K562 (cell line): Measurements from ENCODE around the gene EDN2. TPM values are rescaled to one million over a fixed set of nuclear protein-coding genes. Genes with fewer than 3 reads are reported as not detected.

ENCODE experiments used
- ATAC-seq: fragments of 200-7000 bp; cut with Tn5 transposase; 3 replicates; pipeline ENCODE4 v1.9.1; 2020; ENCODE audit warnings: moderate library complexity
- BruUV-seq: library from RNA; stranded (reverse); fragments of 400-500 nt; replicated peaks from 2 replicates; lab custom pipeline; 2021; lab: Mats Ljungman, UMichigan
- CTCF ChIA-PET: fragments of 300-600 bp; formaldehyde crosslinking; extraction: SDS; loops from one replicate; lab custom pipeline; 2021; ENCODE audit warnings: low intra/inter-chr PET ratio; lab: Yijun Ruan, JAX
- POLR2A ChIA-PET: fragments of 300-600, 350-650 bp; sonication (Branson Sonifier 250); formaldehyde crosslinking; extraction: SDS; loops from one replicate; lab custom pipeline; 2021; ENCODE audit warnings: antibody characterized with exemption, inconsistent platforms; lab: Yijun Ruan, JAX
- DNase-seq, 4 experiments: peaks; one replicate each; pipeline versions ENCODE4 v3.0.0 to v3.0.0-alpha.2; 2011 to 2018; ENCODE audit warnings: low spot score in 3 of 4, mixed read lengths in 3 of 4; ENCODE audit errors: extremely low read depth in 1 of 4
- FAIRE-seq: peaks from 2 replicates; lab custom pipeline; 2011; peaks lifted over from hg19 to GRCh38; lab: Jason Lieb, UNC
- H2AFZ ChIP-seq: 2 replicates; pipeline ENCODE4 v1.6.0; 2011; ENCODE audit warnings: low read depth, low read length, control low read depth, inconsistent platforms
- H3K27ac ChIP-seq: fragments of 200-600 bp; 3 replicates; pipeline ENCODE4 v1.8.0; 2011; ENCODE audit warnings: low read depth, mild to moderate bottlenecking, control low read depth, inconsistent platforms, low read length, moderate library complexity, mixed read lengths; ENCODE audit errors: extremely low read depth
- H3K27me3 ChIP-seq, 2 experiments: fragments of 300-600 bp in 1 of 2; 2 replicates in 1 of 2; 3 replicates in 1 of 2; pipeline versions ENCODE4 v1.6.0 to v1.8.0; 2011; ENCODE audit warnings: inconsistent platforms in 2 of 2, low read length in 2 of 2, mild to moderate bottlenecking in 1 of 2, mixed read lengths in 1 of 2, moderate library complexity in 1 of 2; ENCODE audit not compliant: control insufficient read depth in 2 of 2, insufficient read depth in 2 of 2
- H3K36me3 ChIP-seq: fragments of 300-600 bp; 3 replicates; pipeline ENCODE4 v1.8.0; 2011; ENCODE audit warnings: mild to moderate bottlenecking, low read length, inconsistent platforms; ENCODE audit not compliant: control insufficient read depth, insufficient read depth
- H3K4me1 ChIP-seq, 2 experiments: fragments of 200-600 bp in 1 of 2; replicated peaks in 1 of 2; 2 replicates in 1 of 2; 3 replicates in 1 of 2; pipeline versions ENCODE4 v1.5.1 to v1.8.0; 2011; ENCODE audit warnings: inconsistent platforms in 2 of 2, low read length in 2 of 2, mild to moderate bottlenecking in 1 of 2, mixed read lengths in 1 of 2, moderate library complexity in 1 of 2; ENCODE audit not compliant: control insufficient read depth in 2 of 2, insufficient read depth in 2 of 2
- H3K4me2 ChIP-seq: 2 replicates; pipeline ENCODE4 v1.6.1; 2011; ENCODE audit warnings: low read length, control low read depth, inconsistent platforms, mixed read lengths; ENCODE audit not compliant: insufficient read depth
- H3K4me3 ChIP-seq: fragments of 200-600 bp; sonication (generic), shearing (Covaris generic); 2 replicates; pipeline ENCODE4 v1.5.1; 2016; ENCODE audit warnings: control low read depth, inconsistent platforms
- H3K79me2 ChIP-seq: fragments of 200-600 bp; 3 replicates; pipeline ENCODE4 v1.8.0; 2011; ENCODE audit warnings: low read length, inconsistent platforms; ENCODE audit not compliant: control insufficient read depth, insufficient read depth
- H3K9ac ChIP-seq, 2 experiments: 2 replicates each; pipeline versions ENCODE4 v1.6.0 to v1.6.1; 2011; ENCODE audit warnings: low read depth in 2 of 2, low read length in 2 of 2, control low read depth in 1 of 2, inconsistent platforms in 1 of 2, mild to moderate bottlenecking in 1 of 2, mixed read lengths in 1 of 2; ENCODE audit not compliant: insufficient read depth in 1 of 2
- H3K9me1 ChIP-seq: one replicate; pipeline ENCODE4 v1.6.0; 2011; ENCODE audit warnings: inconsistent platforms, mild to moderate bottlenecking, low read length, moderate library complexity; ENCODE audit not compliant: control insufficient read depth, insufficient read depth
- H3K9me3 ChIP-seq: replicated peaks from 2 replicates; pipeline ENCODE4 v1.5.1; 2011; ENCODE audit warnings: low read depth, low read length, inconsistent platforms; ENCODE audit not compliant: control insufficient read depth, insufficient read depth
- H4K20me1 ChIP-seq: replicated peaks from 2 replicates; pipeline ENCODE4 v1.6.1; 2011; ENCODE audit warnings: low read length, inconsistent platforms, mixed read lengths; ENCODE audit not compliant: control insufficient read depth, insufficient read depth
- BRCA1 ChIP-seq, 2 experiments: fragments of 450-650 bp in 1 of 2; sonication (generic) in 1 of 2; formaldehyde crosslinking in 1 of 2; IDR thresholded peaks; 2 replicates each; pipeline versions ENCODE4 v1.5.0 to v1.6.1; 2017 to 2020; ENCODE audit warnings: mild to moderate bottlenecking in 1 of 2, missing genetic modification reagents in 1 of 2
- DDX20 ChIP-seq: fragments of 450-650 bp; IDR thresholded peaks from 2 replicates; pipeline ENCODE4 v1.6.1; 2016; ENCODE audit warnings: missing genetic modification characterization, low read depth, mild to moderate bottlenecking, missing compliant biosample characterization, moderate library complexity
- E2F4 ChIP-seq: sonication (generic); formaldehyde crosslinking; IDR thresholded peaks from 2 replicates; pipeline ENCODE4 v1.8.0; 2022; ENCODE audit warnings: mild to moderate bottlenecking, low read depth, missing genetic modification reagents
- ELF2 ChIP-seq: fragments of 250-450 bp; sonication (Bioruptor Pico); IDR thresholded peaks from 2 replicates; pipeline ENCODE4 v1.5.0; 2021; ENCODE audit warnings: mild to moderate bottlenecking
- ETV1 ChIP-seq: fragments of 450-650 bp; conservative IDR thresholded peaks from 2 replicates; pipeline ENCODE4 v1.6.1; 2016; ENCODE audit warnings: missing genetic modification characterization, control low read depth, low read depth, missing compliant biosample characterization
- FOXM1 ChIP-seq, 2 experiments: fragments of 450-650 bp in 1 of 2; sonication (generic) in 1 of 2; formaldehyde crosslinking in 1 of 2; IDR thresholded peaks; 2 replicates each; pipeline versions ENCODE4 v1.6.1 to v1.9.0; 2017 to 2022; ENCODE audit warnings: low read depth in 2 of 2, mild to moderate bottlenecking in 2 of 2, missing genetic modification reagents in 1 of 2, moderate library complexity in 1 of 2
- GTF2E2 ChIP-seq: fragments of 200-800 bp; sonication (Bioruptor generic); IDR thresholded peaks from 2 replicates; pipeline ENCODE4 v1.6.1; 2016; ENCODE audit warnings: missing genetic modification characterization, missing compliant biosample characterization
- NFXL1 ChIP-seq: fragments of 450-650 bp; formaldehyde crosslinking; IDR thresholded peaks from 2 replicates; pipeline ENCODE4 v1.4.0; 2021; ENCODE audit warnings: mild to moderate bottlenecking
- PTRF ChIP-seq: fragments of 450-650 bp; IDR thresholded peaks from 2 replicates; pipeline ENCODE4 v1.6.1; 2016; ENCODE audit warnings: mild to moderate bottlenecking, missing genetic modification characterization, missing compliant biosample characterization
- TRIM24 ChIP-seq, 2 experiments: fragments of 450-650 bp; IDR thresholded peaks; 2 replicates each; pipeline ENCODE4 v1.6.1; 2016
- ZKSCAN8 ChIP-seq: fragments of 200-800 bp; sonication (Bioruptor generic); IDR thresholded peaks from 2 replicates; pipeline ENCODE4 v1.6.1; 2016; ENCODE audit warnings: missing genetic modification characterization, missing compliant biosample characterization
- WGBS: fragments of 100-300 bp; shearing (Covaris generic); methylation state at CpG from one replicate; pipeline ENCODE4 v1.1.6; 2016; ENCODE audit warnings: low coverage, mixed read lengths; ENCODE audit not compliant: insufficient coverage; ENCODE audit errors: missing lambda C conversion rate; 5-methylcytosine and 5-hydroxymethylcytosine counted together
- in situ Hi-C: fragments of 300-500 bp; cut with MboI; formaldehyde crosslinking; loops from 4 replicates; pipeline ENCODE4 v1.15.0; 2018; ENCODE audit warnings: inconsistent platforms, mixed read lengths
- intact Hi-C: fragments of 100-400 bp; cut with micrococcal nuclease; formaldehyde crosslinking; loops from 2 replicates; pipeline ENCODE4 v1.14.2; 2022
- polyA plus RNA-seq, 8 experiments: library from polyadenylated mRNA; depleted of rRNA in 4 of 8; stranded (reverse) in 5 of 8; unstranded in 3 of 8; fragments of >200 nt; fragmentation: Nextera tagmentation in 2 of 8; fragmentation: Illumina TruSeq in 1 of 8; extraction: Ambion mirVana in 2 of 8; extraction: Trizol in 1 of 8; gene quantifications; 2 replicates each; pipeline versions ENCODE4 v1.2.1 to v1.2.3, GENCODE V29; 2011 to 2014; ENCODE audit warnings: inconsistent platforms in 1 of 8, missing spikeins in 1 of 8
- total RNA-seq, 7 experiments: library from RNA; depleted of rRNA in 6 of 7; stranded (reverse); fragments of >200 nt in 6 of 7; fragmentation: Illumina TruSeq in 2 of 7; extraction: Trizol in 2 of 7; gene quantifications; 2 replicates each; pipeline versions ENCODE4 v1.2.1 to v1.2.3, GENCODE V29; 2011 to 2021; ENCODE audit warnings: low replicate concordance in 1 of 7
- TF ChIP-seq, protein P1 (sequence below): sonication (generic); formaldehyde crosslinking; IDR thresholded peaks from 2 replicates; pipeline ENCODE4 v1.8.1; 2023; ENCODE audit warnings: missing genetic modification reagents, mild to moderate bottlenecking, borderline replicate concordance
- TF ChIP-seq, protein P2 (sequence below): IDR thresholded peaks from 3 replicates; pipeline ENCODE4 v1.6.1; 2011; ENCODE audit warnings: borderline replicate concordance, mild to moderate bottlenecking; ENCODE audit not compliant: insufficient read length, insufficient read depth

EDN2 gene
- total and polyA plus RNA-seq, 9 of the 15 experiments (the other 6 are each of a cell fraction or from before 2014, with no cell fraction given) = not detected

DNA sequence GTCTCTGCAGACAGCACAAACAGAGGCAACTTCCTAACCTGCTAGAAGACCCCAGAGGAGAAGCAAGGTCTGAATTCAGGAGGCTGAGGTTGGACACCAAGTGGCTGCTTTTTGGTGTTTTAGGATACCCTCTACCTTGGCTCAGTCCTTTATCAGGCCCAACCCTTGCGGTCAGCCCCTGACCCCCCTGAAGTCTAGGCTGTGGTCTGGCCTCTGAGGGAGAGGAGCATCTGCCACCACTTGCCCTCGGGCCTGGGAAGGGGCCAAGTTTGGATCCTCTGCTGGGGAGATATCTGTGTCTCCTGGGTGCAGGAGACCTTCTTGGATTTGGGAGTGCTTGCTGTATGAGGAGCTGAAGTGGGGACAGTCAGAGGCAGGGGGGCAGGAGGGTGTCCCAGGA lies 21.0 kb downstream of the EDN2 start:
- no peaks in the 10 kb centered on the region for H3K9me3 ChIP-seq
- no peak overlapping the region for H3K9ac ChIP-seq
- no peaks in the 10 kb centered on the region for H3K4me1 ChIP-seq
- no peak overlapping the region for H3K4me3 ChIP-seq
- no peak overlapping the region for H2AFZ ChIP-seq
- H3K4me2 ChIP-seq = no peak overlapping the region
- 11% methylated on average over 2 of the region's 2 CpGs for WGBS
- ATAC-seq (no peak), DNase-seq (no peak), FAIRE-seq (no peak)
- no peaks in the 10 kb centered on the region for H3K36me3 ChIP-seq
- ChIA-PET POLR2A (interaction anchor here (0.5 kb wide), 1 partner anchor 362 kb away, joined by 3 read pairs; no protein-coding TSS in a partner anchor), CTCF (no interaction called here)
- H3K79me2 ChIP-seq = no peaks in the 10 kb centered on the region
- peaks cover 0 to 35% of the 10 kb centered on the region in 2 experiments; a peak in 4 of 5 replicates for H3K27me3 ChIP-seq
- no peaks in the 10 kb centered on the region for H3K9me1 ChIP-seq
- no peak overlapping the region for H3K27ac ChIP-seq
- intact Hi-C loops (no loop called here), in situ Hi-C loops (no loop called here)
- BruUV-seq = no TSS peak
- H4K20me1 ChIP-seq = 0 out of 2 replicates have a peak, but pooled peaks cover 6% of the 10 kb centered on the region
- TF ChIP-seq DDX20 (no peak), TRIM24 (IDR thresholded peaks at IDR 0.05) (no peak), PTRF (no peak), ETV1 (tag) (no peak), BRCA1 (IDR thresholded peaks at IDR 0.05) (no peak), BRCA1 (CRISPR knock-in tag; IDR thresholded peaks at IDR 0.05) (no peak), GTF2E2 (tag) (no peak), ZKSCAN8 (no peak), E2F4 (CRISPR knock-in tag) (no peak), FOXM1 (IDR thresholded peaks at IDR 0.05; ENCODE audit: low read depth) (no peak), FOXM1 (CRISPR knock-in tag; IDR thresholded peaks at IDR 0.05; ENCODE audit: low read depth) (no peak), ELF2 (no peak), NFXL1 (CRISPR knock-in tag) (no peak)
- TF ChIP-seq, protein P1, sequence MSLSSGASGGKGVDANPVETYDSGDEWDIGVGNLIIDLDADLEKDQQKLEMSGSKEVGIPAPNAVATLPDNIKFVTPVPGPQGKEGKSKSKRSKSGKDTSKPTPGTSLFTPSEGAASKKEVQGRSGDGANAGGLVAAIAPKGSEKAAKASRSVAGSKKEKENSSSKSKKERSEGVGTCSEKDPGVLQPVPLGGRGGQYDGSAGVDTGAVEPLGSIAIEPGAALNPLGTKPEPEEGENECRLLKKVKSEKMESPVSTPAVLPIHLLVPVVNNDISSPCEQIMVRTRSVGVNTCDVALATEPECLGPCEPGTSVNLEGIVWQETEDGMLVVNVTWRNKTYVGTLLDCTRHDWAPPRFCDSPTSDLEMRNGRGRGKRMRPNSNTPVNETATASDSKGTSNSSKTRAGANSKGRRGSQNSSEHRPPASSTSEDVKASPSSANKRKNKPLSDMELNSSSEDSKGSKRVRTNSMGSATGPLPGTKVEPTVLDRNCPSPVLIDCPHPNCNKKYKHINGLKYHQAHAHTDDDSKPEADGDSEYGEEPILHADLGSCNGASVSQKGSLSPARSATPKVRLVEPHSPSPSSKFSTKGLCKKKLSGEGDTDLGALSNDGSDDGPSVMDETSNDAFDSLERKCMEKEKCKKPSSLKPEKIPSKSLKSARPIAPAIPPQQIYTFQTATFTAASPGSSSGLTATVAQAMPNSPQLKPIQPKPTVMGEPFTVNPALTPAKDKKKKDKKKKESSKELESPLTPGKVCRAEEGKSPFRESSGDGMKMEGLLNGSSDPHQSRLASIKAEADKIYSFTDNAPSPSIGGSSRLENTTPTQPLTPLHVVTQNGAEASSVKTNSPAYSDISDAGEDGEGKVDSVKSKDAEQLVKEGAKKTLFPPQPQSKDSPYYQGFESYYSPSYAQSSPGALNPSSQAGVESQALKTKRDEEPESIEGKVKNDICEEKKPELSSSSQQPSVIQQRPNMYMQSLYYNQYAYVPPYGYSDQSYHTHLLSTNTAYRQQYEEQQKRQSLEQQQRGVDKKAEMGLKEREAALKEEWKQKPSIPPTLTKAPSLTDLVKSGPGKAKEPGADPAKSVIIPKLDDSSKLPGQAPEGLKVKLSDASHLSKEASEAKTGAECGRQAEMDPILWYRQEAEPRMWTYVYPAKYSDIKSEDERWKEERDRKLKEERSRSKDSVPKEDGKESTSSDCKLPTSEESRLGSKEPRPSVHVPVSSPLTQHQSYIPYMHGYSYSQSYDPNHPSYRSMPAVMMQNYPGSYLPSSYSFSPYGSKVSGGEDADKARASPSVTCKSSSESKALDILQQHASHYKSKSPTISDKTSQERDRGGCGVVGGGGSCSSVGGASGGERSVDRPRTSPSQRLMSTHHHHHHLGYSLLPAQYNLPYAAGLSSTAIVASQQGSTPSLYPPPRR = no peak
- TF ChIP-seq, protein P2, sequence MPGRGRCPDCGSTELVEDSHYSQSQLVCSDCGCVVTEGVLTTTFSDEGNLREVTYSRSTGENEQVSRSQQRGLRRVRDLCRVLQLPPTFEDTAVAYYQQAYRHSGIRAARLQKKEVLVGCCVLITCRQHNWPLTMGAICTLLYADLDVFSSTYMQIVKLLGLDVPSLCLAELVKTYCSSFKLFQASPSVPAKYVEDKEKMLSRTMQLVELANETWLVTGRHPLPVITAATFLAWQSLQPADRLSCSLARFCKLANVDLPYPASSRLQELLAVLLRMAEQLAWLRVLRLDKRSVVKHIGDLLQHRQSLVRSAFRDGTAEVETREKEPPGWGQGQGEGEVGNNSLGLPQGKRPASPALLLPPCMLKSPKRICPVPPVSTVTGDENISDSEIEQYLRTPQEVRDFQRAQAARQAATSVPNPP = no peak
